LNCAP (cell line): Measurements from ENCODE around the gene BMP2.

Experiments
- CTCF ChIP-seq: fragments of 450-650 bp; IDR thresholded peaks from 2 replicates; pipeline ENCODE4 v1.5.1; 2017; ENCODE audit warnings: mild to moderate bottlenecking

The BMP2 gene

GRCh38 chr20:6767536-6768227 lies at the start of gene BMP2:
Gene BMP2 (plus strand): TSS chr20:6767686. CDS start chr20:6770127, 2,441 bp downstream.
- TF ChIP-seq CTCF: no peak

DNA sequence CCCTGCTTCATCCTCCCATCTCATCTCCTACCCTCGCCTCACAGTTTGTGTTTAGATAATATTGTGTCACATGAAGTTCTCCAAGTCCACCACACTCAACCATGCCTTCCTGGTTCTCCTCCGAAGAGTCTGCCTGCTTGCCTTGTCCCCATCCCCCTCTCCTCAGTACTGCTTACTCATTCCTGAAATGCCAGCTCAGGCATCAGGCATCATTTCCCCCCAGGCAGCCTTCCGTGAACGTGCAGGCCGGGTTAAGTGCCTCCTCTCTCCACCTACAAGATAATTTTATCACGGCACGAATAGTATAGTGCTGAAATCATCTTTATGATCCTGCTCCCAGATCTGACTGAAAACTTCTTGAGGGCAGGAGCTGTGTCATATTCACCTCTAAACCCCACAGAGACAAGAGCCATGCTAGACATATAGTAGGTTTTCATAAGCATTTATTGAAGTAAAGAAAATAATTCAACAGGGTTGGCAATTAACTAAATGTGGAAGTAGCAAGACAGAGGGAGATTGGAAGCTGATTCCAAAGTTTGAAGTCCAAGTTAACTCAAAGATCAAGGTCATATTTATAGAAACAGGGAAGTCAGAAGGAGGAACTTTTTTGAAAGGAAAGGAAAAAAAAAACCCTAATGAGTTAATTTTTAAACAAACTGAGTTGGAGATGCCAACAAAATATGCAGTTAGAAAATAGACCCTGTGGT lies 48.7 kb upstream of the BMP2 start:
- no peak for TF ChIP-seq CTCF

GRCh38 chr20:6719369-6719721 lies 48.1 kb upstream of the BMP2 start:
- TF ChIP-seq CTCF: no peak

DNA sequence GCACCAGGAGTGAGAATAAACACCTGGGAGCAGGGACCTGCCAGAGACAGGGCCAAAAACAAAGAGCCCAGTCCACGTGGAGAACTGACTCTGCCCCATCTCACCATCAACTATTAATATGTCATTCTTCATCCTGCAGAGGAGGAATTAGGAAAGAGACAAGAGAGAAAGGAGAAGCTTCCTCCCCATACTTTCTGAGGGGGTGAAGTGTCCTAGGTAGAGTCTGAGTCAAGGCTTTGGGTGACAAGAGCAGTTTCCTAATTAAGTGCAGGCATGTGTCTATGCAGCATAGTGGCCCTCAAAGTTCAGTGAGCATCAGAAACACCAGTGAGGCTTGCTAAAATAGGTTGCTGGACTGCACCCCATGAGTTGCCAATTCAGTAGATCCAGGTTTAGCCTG lies 40.7 kb upstream of the BMP2 start:
- TF ChIP-seq CTCF: no peak

DNA sequence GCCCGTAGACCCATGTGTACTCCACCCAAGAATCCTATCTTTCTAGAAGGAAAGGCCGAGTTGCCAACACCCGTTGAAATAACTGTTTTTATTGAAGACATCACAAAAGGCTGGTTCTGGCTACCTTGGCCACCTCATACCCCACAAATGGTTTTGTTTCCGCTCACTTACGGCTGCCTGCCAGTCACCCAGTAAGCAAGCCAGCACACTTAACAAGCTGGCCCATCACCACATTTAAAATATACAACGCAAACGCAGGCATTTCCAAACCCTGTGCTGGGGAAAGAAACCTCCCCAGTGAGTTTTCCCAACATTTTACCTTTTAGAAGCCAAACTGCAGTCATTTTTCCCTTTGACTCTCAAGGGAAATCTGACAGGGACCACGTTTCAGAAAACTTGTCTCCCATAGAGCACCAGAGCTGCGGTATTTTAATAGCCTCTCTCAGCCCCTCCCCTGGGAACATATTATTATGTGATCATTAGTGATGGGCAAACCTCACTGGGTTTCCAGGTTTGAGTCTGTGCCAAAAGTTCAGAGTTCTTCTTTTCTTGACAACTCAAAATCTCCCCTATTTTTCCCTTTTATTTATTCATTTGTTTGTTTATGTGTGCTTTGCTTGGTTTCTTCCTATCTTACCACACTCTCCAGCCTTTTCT lies 36.7 kb upstream of the BMP2 start:
- no peak for TF ChIP-seq CTCF

GRCh38 chr20:6732001-6732447 lies 35.5 kb upstream of the BMP2 start:
- no peak for TF ChIP-seq CTCF

- no peak for TF ChIP-seq CTCF
These were observed 34.6 kb upstream of the BMP2 start for GRCh38 chr20:6732851-6733250.
